BJ (cell line): ENCODE results near the gene NPHP4. TPM values are rescaled to one million over a fixed set of nuclear protein-coding genes. Genes with fewer than 3 reads are reported as not detected.
A peak's percentile ranks its signal among the peaks of the same experiment; 100 is the strongest.

Experiments used
- CTCF ChIA-PET: fragments of 350-600 bp; formaldehyde crosslinking; extraction: SDS; loops from one replicate; lab custom pipeline; 2021; ENCODE audit warnings: antibody characterized with exemption, inconsistent platforms; lab: Yijun Ruan, JAX
- POLR2A ChIA-PET: fragments of 300-600 bp; sonication (Branson Sonifier 250); formaldehyde crosslinking; extraction: SDS; loops from one replicate; lab custom pipeline; 2021; ENCODE audit warnings: antibody characterized with exemption; lab: Charles Lee
- DNase-seq: peaks from one replicate; pipeline ENCODE4 v3.0.0-alpha.2; 2011; ENCODE audit warnings: low read depth
- H3K27me3 ChIP-seq: 2 replicates; pipeline ENCODE4 v1.6.0; 2011; ENCODE audit warnings: low read length; ENCODE audit not compliant: control insufficient read depth, insufficient read depth
- H3K36me3 ChIP-seq: 2 replicates; pipeline ENCODE4 v1.5.1; 2011; ENCODE audit warnings: low read length; ENCODE audit not compliant: control insufficient read depth, insufficient read depth
- H3K4me3 ChIP-seq: 2 replicates; pipeline ENCODE4 v1.5.1; 2011; ENCODE audit warnings: low read depth, mild to moderate bottlenecking, control low read depth, low read length
- CTCF ChIP-seq: IDR thresholded peaks from 2 replicates; pipeline ENCODE4 v1.5.1; 2011; ENCODE audit warnings: low read depth, mild to moderate bottlenecking, control low read depth, inconsistent platforms, low read length, moderate library complexity; ENCODE audit not compliant: insufficient read depth
- polyA plus RNA-seq: library from polyadenylated mRNA; depleted of rRNA; stranded (reverse); fragments of >200 nt; gene quantifications from 2 replicates; pipeline ENCODE4 v1.2.3, GENCODE V29; 2011

Gene NPHP4
- polyA plus RNA-seq, 1 experiment, result 4.3 TPM

- no peak for TF ChIP-seq CTCF
- H3K36me3 ChIP-seq, result no peaks in the 10 kb centered on the region
- no peaks in the 10 kb centered on the region for H3K27me3 ChIP-seq
- no peak overlapping the region for H3K4me3 ChIP-seq
- no peak for DNase-seq
- POLR2A ChIA-PET, result no interaction called here
- CTCF ChIA-PET, result no interaction called here
Observed at GRCh38 chr1:5889901-5890300, 102.3 kb downstream of the NPHP4 start.

GRCh38 chr1:5889462-5889861 lies 102.8 kb downstream of the NPHP4 start:
- TF ChIP-seq CTCF, result no peak
- no peak overlapping the region for H3K4me3 ChIP-seq
- H3K36me3 ChIP-seq, result no peaks in the 10 kb centered on the region
- ChIA-PET POLR2A (no interaction called here), CTCF (no interaction called here)
- H3K27me3 ChIP-seq, result no peaks in the 10 kb centered on the region
- no peak for DNase-seq

GRCh38 chr1:5888606-5889211 lies 103.5 kb downstream of the NPHP4 start:
- Histone ChIP-seq H3K27me3 (no peaks in the 10 kb centered on the region), H3K36me3 (no peaks in the 10 kb centered on the region), H3K4me3 (no peak overlapping the region)
- CTCF ChIA-PET, result no interaction called here
- no peak for DNase-seq
- TF ChIP-seq CTCF, result 0 out of 2 replicates have a peak, but pooled peaks have one; percentile 3
- POLR2A ChIA-PET, result no interaction called here

GRCh38 chr1:5887971-5888361 lies 104.3 kb downstream of the NPHP4 start:
- ChIA-PET POLR2A (no interaction called here), CTCF (no interaction called here)
- no peak overlapping the region for H3K4me3 ChIP-seq
- DNase-seq, result no peak
- H3K27me3 ChIP-seq, result no peaks in the 10 kb centered on the region
- TF ChIP-seq CTCF, result no peak
- H3K36me3 ChIP-seq, result peaks cover 1% of the 10 kb centered on the region

- DNase-seq, result no peak
- CTCF ChIA-PET, result no interaction called here
- Histone ChIP-seq H3K4me3 (no peak overlapping the region), H3K36me3 (peaks cover 1% of the 10 kb centered on the region), H3K27me3 (no peaks in the 10 kb centered on the region)
- no peak for TF ChIP-seq CTCF
- POLR2A ChIA-PET, result no interaction called here
Observed at GRCh38 chr1:5887349-5887970, 104.8 kb downstream of the NPHP4 start.
